Mesenchymal stem cell (in vitro differentiated cells and primary cell): Measurements from ENCODE around the gene MICAL1.

ENCODE experiments used
- DNase-seq: peaks from one replicate; pipeline ENCODE4 v3.0.0-alpha.2; 2013
- H2AFZ ChIP-seq: one replicate; pipeline ENCODE4 v1.6.1; 2013; ENCODE audit warnings: low read depth, mild to moderate bottlenecking, control low read depth, inconsistent platforms, low read length, moderate library complexity
- H2AK5ac ChIP-seq: 2 replicates; pipeline ENCODE4 v1.6.1; 2013; ENCODE audit warnings: low read length, moderate library complexity, mild to moderate bottlenecking, inconsistent platforms; ENCODE audit not compliant: severe bottlenecking
- H2BK120ac ChIP-seq: one replicate; pipeline ENCODE4 v1.6.1; 2013; ENCODE audit warnings: low read depth, mild to moderate bottlenecking, inconsistent platforms, low read length, moderate library complexity
- H2BK12ac ChIP-seq, 2 experiments: one replicate each; pipeline ENCODE4 v1.6.1; 2013; ENCODE audit warnings: inconsistent platforms in 2 of 2, low read length in 2 of 2, mild to moderate bottlenecking in 2 of 2, moderate library complexity in 2 of 2, control low read depth in 1 of 2
- H2BK15ac ChIP-seq: one replicate; pipeline ENCODE4 v1.6.1; 2013; ENCODE audit warnings: mild to moderate bottlenecking, low read depth, inconsistent platforms; ENCODE audit not compliant: poor library complexity, severe bottlenecking
- H2BK5ac ChIP-seq: 2 replicates; pipeline ENCODE4 v1.6.1; 2013; ENCODE audit warnings: low read depth, mild to moderate bottlenecking, low read length, control low read depth, inconsistent platforms; ENCODE audit not compliant: poor library complexity, severe bottlenecking
- H3K14ac ChIP-seq, 2 experiments: one replicate each; pipeline ENCODE4 v1.6.1; 2013; ENCODE audit warnings: inconsistent platforms in 2 of 2, low read length in 2 of 2, control low read depth in 1 of 2, mild to moderate bottlenecking in 1 of 2, moderate library complexity in 1 of 2
- H3K18ac ChIP-seq, 2 experiments: one replicate each; pipeline ENCODE4 v1.6.1; 2013; ENCODE audit warnings: inconsistent platforms in 2 of 2, low read length in 2 of 2, control low read depth in 1 of 2, low read depth in 1 of 2, mild to moderate bottlenecking in 1 of 2
- H3K23ac ChIP-seq, 2 experiments: one replicate each; pipeline ENCODE4 v1.6.1; 2013; ENCODE audit warnings: inconsistent platforms in 2 of 2, low read length in 2 of 2, mild to moderate bottlenecking in 2 of 2, moderate library complexity in 2 of 2, control low read depth in 1 of 2
- H3K27ac ChIP-seq: 2 replicates; pipeline ENCODE4 v1.5.1; 2013; ENCODE audit warnings: mild to moderate bottlenecking, moderate library complexity, low read length, control low read depth, inconsistent platforms; ENCODE audit not compliant: poor library complexity, severe bottlenecking
- H3K27me3 ChIP-seq, 2 experiments: 2 replicates each; pipeline versions ENCODE4 v1.6.1 to v1.7.0; 2013; ENCODE audit warnings: low read length in 2 of 2, mild to moderate bottlenecking in 2 of 2, moderate library complexity in 2 of 2, control low read depth in 1 of 2, inconsistent platforms in 1 of 2; ENCODE audit not compliant: control insufficient read depth in 1 of 2, insufficient read depth in 1 of 2
- H3K36me3 ChIP-seq, 2 experiments: 2 replicates each; pipeline versions ENCODE4 v1.6.1 to v1.7.0; 2013; ENCODE audit warnings: low read length in 2 of 2, control low read depth in 1 of 2, inconsistent platforms in 1 of 2, low read depth in 1 of 2, mild to moderate bottlenecking in 1 of 2; ENCODE audit not compliant: insufficient read depth in 2 of 2, control insufficient read depth in 1 of 2
- H3K4ac ChIP-seq, 2 experiments: one replicate each; pipeline ENCODE4 v1.6.1; 2013; ENCODE audit warnings: inconsistent platforms in 2 of 2, low read length in 2 of 2, mild to moderate bottlenecking in 2 of 2, moderate library complexity in 2 of 2, control low read depth in 1 of 2, low read depth in 1 of 2
- H3K4me1 ChIP-seq: 2 replicates; pipeline ENCODE4 v1.6.1; 2013; ENCODE audit warnings: low read depth, low read length, control low read depth; ENCODE audit not compliant: control insufficient read depth, insufficient read depth
- H3K4me2 ChIP-seq: 2 replicates; pipeline ENCODE4 v1.6.1; 2013; ENCODE audit warnings: low read length, mild to moderate bottlenecking, inconsistent platforms; ENCODE audit not compliant: poor library complexity, severe bottlenecking
- H3K4me3 ChIP-seq, 2 experiments: 2 replicates each; pipeline versions ENCODE4 v1.5.1 to v1.7.0; 2013; ENCODE audit warnings: low read length in 2 of 2, mild to moderate bottlenecking in 2 of 2, control low read depth in 1 of 2, low read depth in 1 of 2; ENCODE audit not compliant: insufficient read depth in 1 of 2
- H3K79me1 ChIP-seq: replicated peaks from 2 replicates; pipeline ENCODE4 v1.6.1; 2013; ENCODE audit warnings: mild to moderate bottlenecking, control low read depth, low read length, inconsistent platforms; ENCODE audit not compliant: poor library complexity, severe bottlenecking
- H3K9ac ChIP-seq: 2 replicates; pipeline ENCODE4 v1.7.0; 2013; ENCODE audit warnings: mild to moderate bottlenecking, low read length, moderate library complexity
- H3K9me3 ChIP-seq: 2 replicates; pipeline ENCODE4 v1.7.0; 2013; ENCODE audit warnings: mild to moderate bottlenecking, low read length; ENCODE audit not compliant: control insufficient read depth
- H4K8ac ChIP-seq: one replicate; pipeline ENCODE4 v1.6.1; 2013; ENCODE audit warnings: inconsistent platforms, mild to moderate bottlenecking, low read length, moderate library complexity
- H4K91ac ChIP-seq: one replicate; pipeline ENCODE4 v1.6.1; 2013; ENCODE audit warnings: mild to moderate bottlenecking, low read length, inconsistent platforms
- WGBS: methylation state at CpG from one replicate; pipeline ENCODE4 v1.1.7; 2013; ENCODE audit warnings: mixed read lengths; 5-methylcytosine and 5-hydroxymethylcytosine counted together

MICAL1 gene

GRCh38 chr6:109478841-109479624 is 23.5 kb upstream of the MICAL1 start:
- Histone ChIP-seq H4K91ac (no peak overlapping the region), H2BK12ac (no peak overlapping the region), H3K4me3 (peak overlapping the region in 1 of 2 experiments; percentile 70), H2AK5ac (peak overlapping the region; percentile 61), H4K8ac (no peak overlapping the region), H3K23ac (no peak overlapping the region), H3K9me3 (no peaks in the 10 kb centered on the region), H3K27ac (peak overlapping the region; percentile 90), H2BK5ac (no peak overlapping the region), H3K18ac (no peak overlapping the region), H3K4me1 (peaks cover 22% of the 10 kb centered on the region), H3K14ac (no peak overlapping the region), H3K79me1 (peaks cover 19% of the 10 kb centered on the region), H3K36me3 (peaks cover 15 to 62% of the 10 kb centered on the region in 2 experiments), H3K4ac (no peak overlapping the region), H3K27me3 (no peaks in the 10 kb centered on the region), H3K9ac (peak overlapping the region; percentile 86), H2BK15ac (no peak overlapping the region), H2BK120ac (no peak overlapping the region), H2AFZ (no peak overlapping the region), H3K4me2 (peak overlapping the region; percentile 49)
- DNase-seq, result no peak
- 86% methylated on average over 2 of the region's 5 CpGs for WGBS

DNA sequence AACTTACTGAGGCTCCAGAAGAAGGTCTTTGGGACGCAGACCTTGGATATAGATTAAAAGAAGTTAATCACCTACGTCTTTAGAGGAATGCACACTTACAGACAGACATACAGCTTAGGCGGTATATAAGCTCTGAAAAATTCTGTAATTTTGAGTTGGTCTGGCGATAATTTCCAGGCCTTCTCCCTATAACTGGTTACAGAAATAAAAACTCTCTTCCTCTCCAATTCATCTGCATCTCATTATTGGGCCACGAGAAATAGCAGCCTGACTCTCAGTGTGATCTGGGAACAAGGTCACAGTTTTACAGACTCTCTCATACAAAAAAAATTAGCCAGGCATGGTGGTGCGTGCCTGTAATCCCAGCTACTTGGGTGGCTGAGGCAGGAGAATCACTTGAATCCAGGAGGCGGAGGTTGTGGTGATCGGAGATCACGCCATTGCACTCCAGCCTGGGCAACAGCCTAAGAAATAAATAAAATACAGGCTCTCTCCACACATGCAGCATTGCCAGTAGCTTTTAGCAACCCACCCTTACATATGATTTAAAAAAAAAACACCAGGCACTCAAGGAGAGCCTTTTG is 22.7 kb upstream of the MICAL1 start:
- Histone ChIP-seq H3K36me3 (peaks cover 20 to 70% of the 10 kb centered on the region in 2 experiments), H4K8ac (no peak overlapping the region), H4K91ac (no peak overlapping the region), H2BK5ac (no peak overlapping the region), H3K4me2 (peak overlapping the region; percentile 47), H3K4me1 (peaks cover 22% of the 10 kb centered on the region), H3K9ac (peak overlapping the region; percentile 86), H3K14ac (no peak overlapping the region), H2BK120ac (no peak overlapping the region), H3K4ac (no peak overlapping the region), H3K9me3 (no peaks in the 10 kb centered on the region), H3K27me3 (no peaks in the 10 kb centered on the region), H3K4me3 (peak overlapping the region in 1 of 2 experiments; percentile 70), H2BK12ac (no peak overlapping the region), H3K27ac (peak overlapping the region; percentile 90), H3K23ac (no peak overlapping the region), H2AK5ac (no peak overlapping the region), H3K79me1 (peaks cover 24% of the 10 kb centered on the region), H2AFZ (no peak overlapping the region), H2BK15ac (no peak overlapping the region), H3K18ac (no peak overlapping the region)
- WGBS, result 98% methylated on average over 9 of the region's 9 CpGs
- DNase-seq, result no peak

GRCh38 chr6:109477725-109478124 is 22.2 kb upstream of the MICAL1 start:
- DNase-seq, result no peak
- H3K4me1 ChIP-seq, result peaks cover 22% of the 10 kb centered on the region
- peaks cover 26 to 75% of the 10 kb centered on the region in 2 experiments for H3K36me3 ChIP-seq
- H4K91ac ChIP-seq, result no peak overlapping the region
- H3K9me3 ChIP-seq, result no peaks in the 10 kb centered on the region
- H2BK12ac ChIP-seq, result no peak overlapping the region
- H2AFZ ChIP-seq, result no peak overlapping the region
- H3K27me3 ChIP-seq, result no peaks in the 10 kb centered on the region
- peak overlapping the region; percentile 90 for H3K27ac ChIP-seq
- 81% methylated on average over 1 of the region's 2 CpGs for WGBS
- peak overlapping the region; percentile 86 for H3K9ac ChIP-seq
- H2BK120ac ChIP-seq, result no peak overlapping the region
- peak overlapping the region in 1 of 2 experiments; percentile 70 for H3K4me3 ChIP-seq
- H4K8ac ChIP-seq, result no peak overlapping the region
- H2AK5ac ChIP-seq, result peak overlapping the region; percentile 50
- no peak overlapping the region for H3K14ac ChIP-seq
- H3K79me1 ChIP-seq, result peaks cover 30% of the 10 kb centered on the region
- H3K23ac ChIP-seq, result no peak overlapping the region
- H3K4me2 ChIP-seq, result peak overlapping the region; percentile 47
- H2BK5ac ChIP-seq, result no peak overlapping the region
- H3K4ac ChIP-seq, result no peak overlapping the region
- no peak overlapping the region for H3K18ac ChIP-seq
- no peak overlapping the region for H2BK15ac ChIP-seq

GRCh38 chr6:109477184-109477583 is 21.6 kb upstream of the MICAL1 start:
- no peak for DNase-seq
- no peaks in the 10 kb centered on the region for H3K27me3 ChIP-seq

More at GRCh38 chr6:109477184-109477583, 21.6 kb upstream of the MICAL1 start:
- H2BK5ac ChIP-seq, result no peak overlapping the region
- no peak overlapping the region for H2BK12ac ChIP-seq
- no peak overlapping the region for H4K8ac ChIP-seq
- H3K27ac ChIP-seq, result peak overlapping the region; percentile 90
- no peak overlapping the region for H2BK15ac ChIP-seq
- H2BK120ac ChIP-seq, result no peak overlapping the region
- peak overlapping the region; percentile 50 for H2AK5ac ChIP-seq
- no peak overlapping the region for H3K14ac ChIP-seq
- no peak overlapping the region for H3K18ac ChIP-seq
- peaks cover 31 to 81% of the 10 kb centered on the region in 2 experiments for H3K36me3 ChIP-seq
- peaks cover 34% of the 10 kb centered on the region for H3K79me1 ChIP-seq
- no peak overlapping the region for H4K91ac ChIP-seq
- no peak overlapping the region for H2AFZ ChIP-seq
- 100% methylated on average over 1 of the region's 2 CpGs for WGBS
- H3K4ac ChIP-seq, result no peak overlapping the region
- H3K4me3 ChIP-seq, result peak overlapping the region in 1 of 2 experiments; percentile 70
- no peaks in the 10 kb centered on the region for H3K9me3 ChIP-seq
- no peak overlapping the region for H3K9ac ChIP-seq
- no peak overlapping the region for H3K23ac ChIP-seq
- H3K4me2 ChIP-seq, result peak overlapping the region; percentile 47
- peaks cover 21% of the 10 kb centered on the region for H3K4me1 ChIP-seq
